ENCODE results near the gene RNF169. TPM values are rescaled to one million over a fixed set of nuclear protein-coding genes. Genes with fewer than 3 reads are reported as not detected.

The RNF169 gene
- total and polyA plus RNA-seq, 9 of the 15 experiments (the other 6 are each of a cell fraction or from before 2014, with no cell fraction given), result 0.68 to 18.1 (median 10.1) TPM

DNA sequence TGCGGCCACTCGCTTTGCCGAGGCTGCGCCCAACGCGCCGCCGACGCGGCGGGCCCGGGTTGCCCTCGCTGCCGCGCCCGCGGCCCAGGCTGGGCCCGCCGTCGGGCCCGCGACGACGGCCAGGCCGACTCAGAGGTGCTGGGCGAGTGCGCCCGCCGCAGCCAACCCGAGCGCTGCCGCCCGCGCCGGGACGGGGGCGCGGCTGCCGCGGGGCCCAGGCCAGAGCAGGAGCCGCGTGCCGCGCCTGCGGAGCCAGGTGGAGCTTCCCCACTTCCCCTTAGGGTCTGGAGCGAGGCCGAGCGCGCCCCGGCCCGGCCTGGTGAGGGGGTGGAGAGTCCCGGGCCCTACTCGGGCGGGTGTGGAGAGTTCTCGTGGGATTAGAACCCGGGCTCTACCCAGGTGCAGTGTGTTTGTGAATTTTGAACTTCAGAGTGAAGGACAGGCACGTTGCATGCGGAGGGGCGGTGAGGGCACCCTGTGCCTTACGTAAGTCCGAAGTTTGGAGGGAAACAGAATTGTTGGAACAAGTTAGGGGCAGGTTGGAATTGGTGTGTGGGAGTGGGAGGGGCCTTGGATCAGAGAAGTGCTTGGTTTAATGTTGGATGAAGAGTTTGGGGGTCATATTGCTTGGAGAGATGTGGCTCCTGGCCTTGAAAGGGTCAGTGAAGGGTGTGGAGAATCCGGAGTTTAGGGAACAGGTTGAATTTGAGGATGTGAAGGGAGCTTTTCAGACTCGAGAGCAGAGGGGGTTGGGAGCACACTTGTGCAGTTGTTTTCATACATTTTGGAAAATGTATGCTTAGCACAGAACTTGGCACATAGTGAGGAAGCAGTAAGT, 697 bp downstream of the RNF169 start (continued):
- TF ChIP-seq ZNF263 (CRISPR knock-in tag; IDR thresholded peaks at IDR 0.05; ENCODE audit: borderline replicate concordance), result peak; percentile 38; the same call in 1 of the 2 replicates
- no peak for TF ChIP-seq SREBF2 (CRISPR knock-in tag; IDR thresholded peaks at IDR 0.05)
- no peak for TF ChIP-seq E2F3 (CRISPR knock-in tag; IDR thresholded peaks at IDR 0.05)
- TF ChIP-seq, protein P1, sequence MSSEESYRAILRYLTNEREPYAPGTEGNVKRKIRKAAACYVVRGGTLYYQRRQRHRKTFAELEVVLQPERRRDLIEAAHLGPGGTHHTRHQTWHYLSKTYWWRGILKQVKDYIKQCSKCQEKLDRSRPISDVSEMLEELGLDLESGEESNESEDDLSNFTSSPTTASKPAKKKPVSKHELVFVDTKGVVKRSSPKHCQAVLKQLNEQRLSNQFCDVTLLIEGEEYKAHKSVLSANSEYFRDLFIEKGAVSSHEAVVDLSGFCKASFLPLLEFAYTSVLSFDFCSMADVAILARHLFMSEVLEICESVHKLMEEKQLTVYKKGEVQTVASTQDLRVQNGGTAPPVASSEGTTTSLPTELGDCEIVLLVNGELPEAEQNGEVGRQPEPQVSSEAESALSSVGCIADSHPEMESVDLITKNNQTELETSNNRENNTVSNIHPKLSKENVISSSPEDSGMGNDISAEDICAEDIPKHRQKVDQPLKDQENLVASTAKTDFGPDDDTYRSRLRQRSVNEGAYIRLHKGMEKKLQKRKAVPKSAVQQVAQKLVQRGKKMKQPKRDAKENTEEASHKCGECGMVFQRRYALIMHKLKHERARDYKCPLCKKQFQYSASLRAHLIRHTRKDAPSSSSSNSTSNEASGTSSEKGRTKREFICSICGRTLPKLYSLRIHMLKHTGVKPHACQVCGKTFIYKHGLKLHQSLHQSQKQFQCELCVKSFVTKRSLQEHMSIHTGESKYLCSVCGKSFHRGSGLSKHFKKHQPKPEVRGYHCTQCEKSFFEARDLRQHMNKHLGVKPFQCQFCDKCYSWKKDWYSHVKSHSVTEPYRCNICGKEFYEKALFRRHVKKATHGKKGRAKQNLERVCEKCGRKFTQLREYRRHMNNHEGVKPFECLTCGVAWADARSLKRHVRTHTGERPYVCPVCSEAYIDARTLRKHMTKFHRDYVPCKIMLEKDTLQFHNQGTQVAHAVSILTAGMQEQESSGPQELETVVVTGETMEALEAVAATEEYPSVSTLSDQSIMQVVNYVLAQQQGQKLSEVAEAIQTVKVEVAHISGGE (CRISPR knock-in tag; IDR thresholded peaks at IDR 0.05), result 0 out of 6 replicates have a peak, but pooled peaks of 1 of the 3 experiments have one; percentile 61
- TF ChIP-seq ZNF253 (CRISPR knock-in tag; conservative IDR thresholded peaks at IDR 0.05), result no peak
- no peak for TF ChIP-seq BCL6 (CRISPR knock-in tag; IDR thresholded peaks at IDR 0.05)
- TF ChIP-seq, protein P2, sequence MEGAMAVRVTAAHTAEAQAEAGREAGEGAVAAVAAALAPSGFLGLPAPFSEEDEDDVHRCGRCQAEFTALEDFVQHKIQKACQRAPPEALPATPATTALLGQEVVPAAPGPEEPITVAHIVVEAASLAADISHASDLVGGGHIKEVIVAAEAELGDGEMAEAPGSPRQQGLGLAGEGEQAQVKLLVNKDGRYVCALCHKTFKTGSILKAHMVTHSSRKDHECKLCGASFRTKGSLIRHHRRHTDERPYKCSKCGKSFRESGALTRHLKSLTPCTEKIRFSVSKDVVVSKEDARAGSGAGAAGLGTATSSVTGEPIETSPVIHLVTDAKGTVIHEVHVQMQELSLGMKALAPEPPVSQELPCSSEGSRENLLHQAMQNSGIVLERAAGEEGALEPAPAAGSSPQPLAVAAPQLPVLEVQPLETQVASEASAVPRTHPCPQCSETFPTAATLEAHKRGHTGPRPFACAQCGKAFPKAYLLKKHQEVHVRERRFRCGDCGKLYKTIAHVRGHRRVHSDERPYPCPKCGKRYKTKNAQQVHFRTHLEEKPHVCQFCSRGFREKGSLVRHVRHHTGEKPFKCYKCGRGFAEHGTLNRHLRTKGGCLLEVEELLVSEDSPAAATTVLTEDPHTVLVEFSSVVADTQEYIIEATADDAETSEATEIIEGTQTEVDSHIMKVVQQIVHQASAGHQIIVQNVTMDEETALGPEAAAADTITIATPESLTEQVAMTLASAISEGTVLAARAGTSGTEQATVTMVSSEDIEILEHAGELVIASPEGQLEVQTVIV (CRISPR knock-in tag; IDR thresholded peaks at IDR 0.05; ENCODE audit: borderline replicate concordance), result no peak
- TF ChIP-seq NCOA1 (IDR thresholded peaks at IDR 0.05; ENCODE audit: low read depth), result no peak
- TF ChIP-seq NONO (IDR thresholded peaks at IDR 0.05; ENCODE audit: low read depth in 2 of 2, low read length in 1 of 2), result peak in 1 of 2 experiments; percentile 51; a peak in 1 of 4 replicates
- TF ChIP-seq ZNF444 (CRISPR knock-in tag; IDR thresholded peaks at IDR 0.05), result no peak
- TF ChIP-seq, protein P3, sequence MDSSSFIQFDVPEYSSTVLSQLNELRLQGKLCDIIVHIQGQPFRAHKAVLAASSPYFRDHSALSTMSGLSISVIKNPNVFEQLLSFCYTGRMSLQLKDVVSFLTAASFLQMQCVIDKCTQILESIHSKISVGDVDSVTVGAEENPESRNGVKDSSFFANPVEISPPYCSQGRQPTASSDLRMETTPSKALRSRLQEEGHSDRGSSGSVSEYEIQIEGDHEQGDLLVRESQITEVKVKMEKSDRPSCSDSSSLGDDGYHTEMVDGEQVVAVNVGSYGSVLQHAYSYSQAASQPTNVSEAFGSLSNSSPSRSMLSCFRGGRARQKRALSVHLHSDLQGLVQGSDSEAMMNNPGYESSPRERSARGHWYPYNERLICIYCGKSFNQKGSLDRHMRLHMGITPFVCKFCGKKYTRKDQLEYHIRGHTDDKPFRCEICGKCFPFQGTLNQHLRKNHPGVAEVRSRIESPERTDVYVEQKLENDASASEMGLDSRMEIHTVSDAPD (CRISPR knock-in tag; IDR thresholded peaks at IDR 0.05), result no peak
- no peak for TF ChIP-seq ZNF175 (CRISPR knock-in tag; IDR thresholded peaks at IDR 0.05; ENCODE audit: low read depth)
- no peak for TF ChIP-seq ZBTB17 (CRISPR knock-in tag; IDR thresholded peaks at IDR 0.05)
- TF ChIP-seq, protein P4, sequence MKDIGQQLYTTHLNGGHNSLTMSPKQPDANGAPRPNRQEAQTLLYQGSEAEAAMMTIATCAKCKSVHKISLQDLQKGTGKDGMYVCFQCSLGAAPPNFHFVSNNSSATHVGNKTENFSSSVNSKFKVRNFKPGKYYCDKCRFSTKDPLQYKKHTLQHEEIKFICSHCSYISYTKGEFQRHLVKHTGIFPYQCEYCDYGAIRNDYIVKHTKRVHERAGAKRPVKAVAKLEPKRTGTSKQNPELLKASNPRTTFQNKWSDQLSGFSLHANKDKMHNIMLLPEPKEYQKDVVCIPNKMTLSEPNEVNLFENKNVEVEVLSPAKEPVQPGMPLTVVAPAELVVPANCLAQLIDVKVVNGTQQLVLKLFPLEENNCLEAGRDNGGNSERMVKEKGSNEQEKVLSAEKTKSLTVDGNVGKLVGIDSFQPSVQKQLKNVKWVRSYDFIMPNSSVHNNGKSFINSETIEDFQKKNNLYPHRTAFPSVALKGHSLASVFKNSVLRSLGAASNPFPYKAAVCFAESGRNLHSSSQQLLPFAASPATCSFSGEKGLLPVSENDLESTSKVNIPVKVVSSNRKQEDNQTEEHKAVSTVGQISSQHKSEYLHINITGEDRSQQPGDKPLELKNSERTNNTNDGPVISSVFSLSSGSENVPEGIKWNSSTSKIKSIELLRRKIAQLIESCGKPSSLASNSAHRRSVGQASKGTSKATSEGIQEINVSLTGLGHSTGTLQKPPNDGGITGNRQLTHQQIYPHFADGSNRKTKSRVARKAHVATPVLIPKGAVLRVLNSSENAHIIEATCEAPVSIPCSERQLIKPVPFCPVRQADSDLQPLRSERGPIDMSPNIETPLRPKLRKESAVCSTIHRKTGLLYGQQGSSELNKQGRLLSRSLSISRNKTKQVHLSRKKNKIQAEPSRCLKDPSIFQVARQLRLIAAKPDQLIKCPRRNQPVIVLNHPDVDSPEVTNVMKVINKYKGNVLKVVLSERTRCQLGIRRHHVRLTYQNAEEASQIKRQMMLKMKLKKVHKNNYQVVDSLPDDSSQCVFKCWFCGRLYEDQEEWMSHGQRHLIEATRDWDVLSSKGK (CRISPR knock-in tag; IDR thresholded peaks at IDR 0.05), result no peak
- no peak for TF ChIP-seq ZNF79 (CRISPR knock-in tag; IDR thresholded peaks at IDR 0.05; ENCODE audit: low read depth)

Data from K562 (cell line).